Measurements from ENCODE around the gene LARP6. TPM values are rescaled to one million over a fixed set of nuclear protein-coding genes. Genes with fewer than 3 reads are reported as not detected.
"Not testable (repeated sequence)": the region's sequence is repeated elsewhere in the genome, so short reads cannot be mapped to it uniquely, and the experiment has no call there.

The LARP6 gene
- total RNA-seq, 3 donors from 2014 or later (not counting 1 experiment from before 2014, with no cell fraction given): not detected

GRCh38 chr15:70859998-70860397, 6.0 kb upstream of the LARP6 start:
- ATAC-seq: no peak
- 89% methylated on average over 11 of the region's 11 CpGs for WGBS (ENCODE audit: insufficient coverage)
- H3K4me1 Mint-ChIP-seq: no peaks in the 10 kb centered on the region
- no peak overlapping the region for H3K27ac ChIP-seq (ENCODE audit: low read length)
- H3K9me3 Mint-ChIP-seq: no peaks in the 10 kb centered on the region
- TF ChIP-seq, protein P1, sequence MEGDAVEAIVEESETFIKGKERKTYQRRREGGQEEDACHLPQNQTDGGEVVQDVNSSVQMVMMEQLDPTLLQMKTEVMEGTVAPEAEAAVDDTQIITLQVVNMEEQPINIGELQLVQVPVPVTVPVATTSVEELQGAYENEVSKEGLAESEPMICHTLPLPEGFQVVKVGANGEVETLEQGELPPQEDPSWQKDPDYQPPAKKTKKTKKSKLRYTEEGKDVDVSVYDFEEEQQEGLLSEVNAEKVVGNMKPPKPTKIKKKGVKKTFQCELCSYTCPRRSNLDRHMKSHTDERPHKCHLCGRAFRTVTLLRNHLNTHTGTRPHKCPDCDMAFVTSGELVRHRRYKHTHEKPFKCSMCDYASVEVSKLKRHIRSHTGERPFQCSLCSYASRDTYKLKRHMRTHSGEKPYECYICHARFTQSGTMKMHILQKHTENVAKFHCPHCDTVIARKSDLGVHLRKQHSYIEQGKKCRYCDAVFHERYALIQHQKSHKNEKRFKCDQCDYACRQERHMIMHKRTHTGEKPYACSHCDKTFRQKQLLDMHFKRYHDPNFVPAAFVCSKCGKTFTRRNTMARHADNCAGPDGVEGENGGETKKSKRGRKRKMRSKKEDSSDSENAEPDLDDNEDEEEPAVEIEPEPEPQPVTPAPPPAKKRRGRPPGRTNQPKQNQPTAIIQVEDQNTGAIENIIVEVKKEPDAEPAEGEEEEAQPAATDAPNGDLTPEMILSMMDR (IDR thresholded peaks at IDR 0.05): no peak
- no peaks in the 10 kb centered on the region for H3K36me3 Mint-ChIP-seq
- no peak for DNase-seq
- H3K27ac Mint-ChIP-seq: no peak overlapping the region
- no peaks in the 10 kb centered on the region for H3K4me1 ChIP-seq (ENCODE audit: control insufficient read depth, insufficient read depth, low read length)
- no peaks in the 10 kb centered on the region for H3K36me3 ChIP-seq (ENCODE audit: control insufficient read depth, insufficient read depth, low read length)
- no peaks in the 10 kb centered on the region for H3K9me3 ChIP-seq (ENCODE audit: control insufficient read depth, insufficient read depth, low read length)
- no peaks in the 10 kb centered on the region for H3K27me3 ChIP-seq (ENCODE audit: control insufficient read depth, insufficient read depth, low read length)
- no peak overlapping the region for H3K4me3 Mint-ChIP-seq
- H3K4me3 ChIP-seq (ENCODE audit: low read length): no peak overlapping the region
- intact Hi-C loops (cut with micrococcal nuclease): no loop called here
- peaks cover 12 to 30% of the 10 kb centered on the region in 2 donors for H3K27me3 Mint-ChIP-seq (ENCODE audit: low read depth in 2 of 2)

DNA sequence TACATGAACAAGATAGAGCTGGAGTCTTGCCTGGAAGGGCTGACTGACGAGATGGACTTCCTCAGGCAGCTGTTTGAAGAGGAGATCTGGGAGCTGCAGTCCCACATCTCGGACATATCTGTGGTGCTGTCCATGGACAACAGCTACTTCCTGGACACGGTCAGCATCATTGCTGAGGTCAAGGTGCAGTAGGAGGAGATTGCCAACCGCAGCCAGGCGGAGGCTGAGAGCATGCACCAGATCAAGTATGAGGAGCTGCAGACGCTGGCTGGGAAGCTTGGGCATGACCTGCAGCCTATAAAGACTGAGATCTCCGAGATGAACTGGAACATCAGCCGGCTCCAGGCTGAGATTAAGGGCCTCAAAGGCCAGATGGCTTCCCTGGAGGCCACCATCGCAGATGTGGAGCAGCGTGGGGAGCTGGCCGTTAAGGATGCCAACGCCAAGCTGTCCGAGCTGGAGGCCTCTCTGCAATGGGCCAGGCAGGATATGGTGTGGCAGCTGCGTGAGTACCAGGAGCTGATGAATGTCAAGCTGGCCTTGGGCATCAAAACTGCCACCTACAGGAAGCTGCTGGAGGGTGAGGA, 5.5 kb upstream of the LARP6 start:
- no peaks in the 10 kb centered on the region for H3K36me3 ChIP-seq (ENCODE audit: control insufficient read depth, insufficient read depth, low read length)
- no peak overlapping the region for H3K4me3 ChIP-seq (ENCODE audit: low read length)
- Mint-ChIP-seq H3K27me3 (ENCODE audit: low read depth in 2 of 2) (peaks cover 18 to 36% of the 10 kb centered on the region in 2 donors), H3K4me1 (peaks cover 3% of the 10 kb centered on the region in 2 donors), H3K4me3 (no peak overlapping the region), H3K9me3 (no peaks in the 10 kb centered on the region), H3K36me3 (no peaks in the 10 kb centered on the region), H3K27ac (no peak overlapping the region)
- H3K27me3 ChIP-seq (ENCODE audit: control insufficient read depth, insufficient read depth, low read length): peaks cover under 1% of the 10 kb centered on the region
- 89% methylated on average over 14 of the region's 14 CpGs for WGBS (ENCODE audit: insufficient coverage)
- H3K4me1 ChIP-seq (ENCODE audit: control insufficient read depth, insufficient read depth, low read length): peaks cover under 1% of the 10 kb centered on the region
- no peaks in the 10 kb centered on the region for H3K9me3 ChIP-seq (ENCODE audit: control insufficient read depth, insufficient read depth, low read length)
- DNase-seq: no peak
- no peak overlapping the region for H3K27ac ChIP-seq (ENCODE audit: low read length)
- intact Hi-C loops (cut with micrococcal nuclease): no loop called here
- TF ChIP-seq, protein P1 (IDR thresholded peaks at IDR 0.05): no peak
- ATAC-seq: no peak

DNA sequence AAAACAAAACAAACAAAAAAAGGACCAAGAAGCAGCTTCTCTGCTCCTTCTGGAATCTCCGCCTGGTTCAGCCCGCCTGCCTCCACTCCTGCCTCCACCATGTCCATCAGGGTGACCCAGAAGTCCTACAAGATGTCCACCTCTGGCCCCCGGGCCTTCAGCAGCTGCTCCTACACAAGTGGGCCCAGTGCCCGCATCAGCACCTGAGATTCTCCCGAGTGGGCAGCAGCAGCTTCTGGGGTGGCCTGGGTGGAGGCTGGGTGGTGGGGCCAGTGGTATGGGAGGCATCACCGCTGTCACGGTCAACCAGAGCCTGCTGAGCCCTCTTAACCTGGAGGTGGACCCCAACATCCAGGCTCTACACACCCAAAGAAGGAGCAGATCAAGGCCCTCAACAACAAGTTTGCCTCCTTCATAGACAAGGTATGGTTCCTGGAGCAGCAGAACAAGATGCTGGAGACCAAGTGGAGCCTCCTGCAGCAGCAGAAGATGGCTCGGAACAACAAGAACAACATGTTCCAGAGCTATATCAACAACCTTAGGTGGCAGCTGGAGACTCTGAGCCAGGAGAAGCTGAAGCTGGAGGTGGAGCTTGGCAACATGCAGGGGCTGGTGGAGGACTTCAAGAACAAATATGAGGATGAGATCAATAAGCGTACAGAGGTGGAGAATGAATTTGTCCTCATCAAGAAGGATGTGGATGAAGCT, 4.8 kb upstream of the LARP6 start:
- H3K27me3 Mint-ChIP-seq (ENCODE audit: low read depth in 2 of 2): peaks cover 20 to 38% of the 10 kb centered on the region in 2 donors
- H3K27ac ChIP-seq (ENCODE audit: low read length); H3K9me3 ChIP-seq (ENCODE audit: control insufficient read depth, insufficient read depth, low read length); H3K27me3 ChIP-seq (ENCODE audit: control insufficient read depth, insufficient read depth, low read length); ATAC-seq; H3K4me1 ChIP-seq (ENCODE audit: control insufficient read depth, insufficient read depth, low read length); H3K4me3 ChIP-seq (ENCODE audit: low read length); DNase-seq; H3K27ac Mint-ChIP-seq; intact Hi-C loops (cut with micrococcal nuclease); H3K36me3 ChIP-seq (ENCODE audit: control insufficient read depth, insufficient read depth, low read length); H3K9me3 Mint-ChIP-seq; H3K4me1 Mint-ChIP-seq; H3K36me3 Mint-ChIP-seq; H3K4me3 Mint-ChIP-seq: not testable (repeated sequence)
- WGBS (ENCODE audit: insufficient coverage): 88% methylated on average over 9 of the region's 9 CpGs

DNA sequence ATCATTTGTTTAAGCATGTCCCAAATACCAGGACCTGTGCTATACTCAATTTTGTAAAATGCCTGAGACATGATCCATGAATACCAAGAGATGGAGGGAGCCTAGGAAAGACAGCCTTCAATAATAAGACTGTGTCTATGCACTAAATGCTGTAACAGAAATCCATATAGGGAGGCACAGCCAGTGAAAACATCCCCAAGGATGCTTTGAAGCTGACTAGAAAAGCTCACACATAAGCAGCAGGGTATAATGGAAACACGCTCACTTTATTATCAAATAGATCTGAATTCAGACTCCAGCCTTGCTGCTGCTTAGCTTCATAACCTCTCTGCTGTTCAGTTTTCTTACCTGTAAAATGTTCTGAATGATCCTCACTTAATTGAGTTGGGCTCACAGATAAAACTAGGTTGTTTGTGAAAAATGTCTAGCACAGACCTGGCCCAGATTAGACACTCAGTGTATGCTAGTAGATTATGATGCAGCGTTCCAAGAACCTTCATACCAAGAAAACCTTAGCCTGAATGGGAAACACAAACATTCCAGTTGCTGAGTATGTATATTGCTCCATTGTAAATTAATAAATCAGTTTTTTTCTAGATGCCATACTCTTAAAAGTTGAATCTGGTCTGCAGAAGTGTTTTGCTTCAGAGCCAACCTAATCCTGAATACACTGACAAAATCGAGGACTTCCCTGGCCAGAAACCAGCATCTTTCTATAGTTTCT, 3.8 kb upstream of the LARP6 start:
- Mint-ChIP-seq H3K9me3 (no peaks in the 10 kb centered on the region), H3K4me1 (peaks cover 6% of the 10 kb centered on the region in 2 donors), H3K36me3 (no peaks in the 10 kb centered on the region), H3K27ac (no peak overlapping the region), H3K27me3 (ENCODE audit: low read depth in 2 of 2) (peaks cover 23 to 38% of the 10 kb centered on the region in 2 donors), H3K4me3 (no peak overlapping the region)
- Histone ChIP-seq H3K4me1 (ENCODE audit: control insufficient read depth, insufficient read depth, low read length) (peaks cover 7% of the 10 kb centered on the region), H3K27me3 (ENCODE audit: control insufficient read depth, insufficient read depth, low read length) (peaks cover 9% of the 10 kb centered on the region), H3K9me3 (ENCODE audit: control insufficient read depth, insufficient read depth, low read length) (no peaks in the 10 kb centered on the region), H3K27ac (ENCODE audit: low read length) (no peak overlapping the region), H3K4me3 (ENCODE audit: low read length) (no peak overlapping the region), H3K36me3 (ENCODE audit: control insufficient read depth, insufficient read depth, low read length) (no peaks in the 10 kb centered on the region)
- intact Hi-C loops (cut with micrococcal nuclease): no loop called here
- DNase-seq (no peak), ATAC-seq (no peak)
- TF ChIP-seq, protein P1 (IDR thresholded peaks at IDR 0.05): no peak
- WGBS (ENCODE audit: insufficient coverage): 73% methylated on average over 2 of the region's 3 CpGs

All from natural killer cell (primary cell).